Psoas muscle (tissue), 8 donors: ENCODE measurements around the gene MGARP. TPM values are rescaled to one million over a fixed set of nuclear protein-coding genes. Genes with fewer than 3 reads are reported as not detected.
A peak's percentile ranks its signal among the peaks of the same experiment; 100 is the strongest.

Source experiments
- ATAC-seq, 4 donors: fragments of 200-7000 bp; cut with Tn5 transposase; one replicate each; pipeline ENCODE4 v1.9.1; 2020; ENCODE audit warnings: moderate library complexity in 3 of 4, mild to moderate bottlenecking in 2 of 4
- DNase-seq, 2 donors: peaks; one replicate each; pipeline ENCODE4 v3.0.0-alpha.2; 2020
- H3K27ac ChIP-seq: fragments of 200-600 bp; one replicate; pipeline ENCODE4 v1.8.0; 2022
- H3K27me3 ChIP-seq, 3 donors: fragments of 200-600 bp in 1 of 3; one replicate each; pipeline versions ENCODE4 v1.6.1 to v1.8.0; 2013 to 2022; ENCODE audit warnings: low read length in 2 of 3, mild to moderate bottlenecking in 2 of 3, moderate library complexity in 1 of 3; ENCODE audit not compliant: insufficient read depth in 3 of 3
- H3K36me3 ChIP-seq, 2 donors: fragments of 200-600 bp in 1 of 2; one replicate each; pipeline versions ENCODE4 v1.6.1 to v1.8.0; 2013 to 2022; ENCODE audit warnings: low read depth in 1 of 2, mild to moderate bottlenecking in 1 of 2, moderate library complexity in 1 of 2; ENCODE audit not compliant: insufficient read depth in 1 of 2
- H3K4me1 ChIP-seq: fragments of 200-600 bp; one replicate; pipeline ENCODE4 v1.8.0; 2022
- H3K4me3 ChIP-seq: fragments of 200-600 bp; one replicate; pipeline ENCODE4 v1.8.0; 2022; ENCODE audit warnings: mild to moderate bottlenecking
- H3K9me3 ChIP-seq: fragments of 200-600 bp; one replicate; pipeline ENCODE4 v1.8.0; 2022
- CTCF ChIP-seq: fragments of 200-600 bp; IDR thresholded peaks from one replicate; pipeline ENCODE4 v1.8.0; 2022; ENCODE audit warnings: antibody characterized with exemption
- WGBS, 3 donors: extraction: QIAGEN DNeasy Blood & Tissue Kit; methylation state at CpG; one replicate each; pipeline versions ENCODE4 v1.1.6 to v1.1.7; 2013; 5-methylcytosine and 5-hydroxymethylcytosine counted together
- intact Hi-C, 2 donors: fragments of 100-400 bp; cut with DNase I; formaldehyde crosslinking; loops; one replicate each; pipeline versions ENCODE4 v1.11.0 to v1.14.2; 2022
- polyA plus RNA-seq, 3 donors: library from polyadenylated mRNA; stranded (reverse); fragments of 200-250 nt; gene quantifications; one replicate each; pipeline ENCODE4 v1.2.3, GENCODE V29; 2013
- total RNA-seq, 4 donors: library from RNA; stranded (reverse); fragmentation: NEBNext Ultra II Directional in 2 of 4; extraction: Animal tissue kit (Norgen Biotek cat#: 25700) in 2 of 4; gene quantifications; one replicate each; pipeline versions ENCODE4 v1.2.1 to v1.2.4, GENCODE V29; 2021 to 2023
- donor health status: healthy with polysubstance abuse.
- donor health status: DM: no; HTN: no; CAD: no; lungs with moderate emphysema.
- donor health status: Bipolar disorder and iron deficiency.
- donor health status: healthy.
- donor health status: DM: yes; HTN: yes; CAD: no.
- donor health status: DM: no; HTN: no; CAD: no.
- donor health status: DM: no; HTN: no; CAD: no.
- donor health status: DM: yes; HTN: yes; CAD: no.

The MGARP gene
- total and polyA plus RNA-seq, 7 donors, result 0.13 to 2.1 (median 0.30) TPM; not detected in 1

- ATAC-seq (peak in 1 of 4 donors; percentile 39), DNase-seq (no peak)
- Histone ChIP-seq H3K9me3 (peaks cover 2% of the 10 kb centered on the region), H3K4me1 (peaks cover 22% of the 10 kb centered on the region), H3K4me3 (no peak overlapping the region), H3K36me3 (no peaks in the 10 kb centered on the region), H3K27ac (no peak overlapping the region), H3K27me3 (no peaks in the 10 kb centered on the region)
- WGBS, 3 donors, result 44 to 97% (median 71%) methylated on average over 1 of the region's 1 CpG
- TF ChIP-seq CTCF, result no peak
- intact Hi-C loops, result no loop called here
Measured at GRCh38 chr4:139319571-139319970, 39.5 kb upstream of the MGARP start.

- ATAC-seq, result no peak
- no peak for DNase-seq
- peaks cover 2% of the 10 kb centered on the region for H3K9me3 ChIP-seq
- intact Hi-C loops, result no loop called here
- no peak overlapping the region for H3K27ac ChIP-seq
- H3K36me3 ChIP-seq, result no peaks in the 10 kb centered on the region
- no peak overlapping the region for H3K4me3 ChIP-seq
- TF ChIP-seq CTCF, result no peak
- peaks cover 9% of the 10 kb centered on the region for H3K4me1 ChIP-seq
- no peaks in the 10 kb centered on the region for H3K27me3 ChIP-seq
Measured at GRCh38 chr4:139317635-139318034, 37.6 kb upstream of the MGARP start.

GRCh38 chr4:139316733-139317132 is 36.7 kb upstream of the MGARP start:
- no peak for DNase-seq
- Histone ChIP-seq H3K36me3 (no peaks in the 10 kb centered on the region), H3K27me3 (no peaks in the 10 kb centered on the region), H3K4me3 (no peak overlapping the region), H3K27ac (no peak overlapping the region), H3K9me3 (peaks cover 2% of the 10 kb centered on the region), H3K4me1 (peaks cover 14% of the 10 kb centered on the region)
- WGBS, 3 donors, result 93 to 97% (median 96%) methylated on average over 2 of the region's 2 CpGs
- ATAC-seq, result peak in 1 of 4 donors; percentile 24
- intact Hi-C loops, result no loop called here
- TF ChIP-seq CTCF, result no peak

- ATAC-seq (peak in 2 of 4 donors; percentile 29 to 54), DNase-seq (no peak)
- H3K36me3 ChIP-seq, result no peaks in the 10 kb centered on the region
- H3K4me1 ChIP-seq, result peaks cover 19% of the 10 kb centered on the region
- no peaks in the 10 kb centered on the region for H3K27me3 ChIP-seq
- intact Hi-C loops, result no loop called here
- TF ChIP-seq CTCF, result no peak
- peaks cover 2% of the 10 kb centered on the region for H3K9me3 ChIP-seq
- 82 to 89% (median 83%) methylated on average over 13 of the region's 13 CpGs for WGBS, 3 donors
- no peak overlapping the region for H3K4me3 ChIP-seq
- peak overlapping the region; percentile 25 for H3K27ac ChIP-seq
Measured at GRCh38 chr4:139315221-139315675, 35.2 kb upstream of the MGARP start.
